Spinal cord (tissue), 10 donors: ENCODE measurements around the gene PCDHGA1. TPM values are rescaled to one million over a fixed set of nuclear protein-coding genes. Genes with fewer than 3 reads are reported as not detected.

Source experiments
- DNase-seq, 6 donors: peaks; one replicate each; pipeline versions ENCODE4 v3.0.0 to v3.0.0-alpha.2; 2013 to 2015; ENCODE audit warnings: low spot score in 6 of 6, low read depth in 4 of 6
- H3K27ac ChIP-seq: one replicate; pipeline ENCODE4 v1.5.1; 2013; ENCODE audit warnings: low read depth, low read length, control low read depth
- H3K27me3 ChIP-seq: one replicate; pipeline ENCODE4 v1.6.1; 2013; ENCODE audit warnings: low read length; ENCODE audit not compliant: control insufficient read depth, insufficient read depth
- H3K36me3 ChIP-seq: one replicate; pipeline ENCODE4 v1.6.1; 2013; ENCODE audit warnings: low read length; ENCODE audit not compliant: control insufficient read depth, insufficient read depth
- H3K4me1 ChIP-seq: one replicate; pipeline ENCODE4 v1.6.1; 2013; ENCODE audit warnings: low read length; ENCODE audit not compliant: control insufficient read depth, insufficient read depth
- H3K4me3 ChIP-seq: one replicate; pipeline ENCODE4 v1.5.1; 2013; ENCODE audit warnings: low read depth, low read length, control low read depth
- H3K9me3 ChIP-seq: one replicate; pipeline ENCODE4 v1.6.1; 2013; ENCODE audit warnings: low read length; ENCODE audit not compliant: control insufficient read depth, insufficient read depth
- WGBS: methylation state at CpG from one replicate; pipeline ENCODE4 v1.1.5; 2013; ENCODE audit warnings: missing lambda C conversion rate; ENCODE audit not compliant: insufficient coverage; 5-methylcytosine and 5-hydroxymethylcytosine counted together
- polyA plus RNA-seq, 2 donors: library from polyadenylated mRNA; unstranded; fragments of 120-200 nt; gene quantifications; one replicate each; pipeline ENCODE4 v1.2.1, GENCODE V29; 2013; ENCODE audit not compliant: insufficient read length in 2 of 2
- total RNA-seq, 2 donors: library from RNA; depleted of rRNA in 1 of 2; stranded (reverse); fragments of 120-200 nt in 1 of 2; fragments of >200 nt in 1 of 2; gene quantifications; one replicate each; pipeline versions ENCODE4 v1.2.3 to v1.2.4, GENCODE V29; 2013 to 2014
- donor health status: healthy.

The PCDHGA1 gene
- total and polyA plus RNA-seq, 4 donors: 1.4 to 3.8 (median 2.7) TPM

DNA sequence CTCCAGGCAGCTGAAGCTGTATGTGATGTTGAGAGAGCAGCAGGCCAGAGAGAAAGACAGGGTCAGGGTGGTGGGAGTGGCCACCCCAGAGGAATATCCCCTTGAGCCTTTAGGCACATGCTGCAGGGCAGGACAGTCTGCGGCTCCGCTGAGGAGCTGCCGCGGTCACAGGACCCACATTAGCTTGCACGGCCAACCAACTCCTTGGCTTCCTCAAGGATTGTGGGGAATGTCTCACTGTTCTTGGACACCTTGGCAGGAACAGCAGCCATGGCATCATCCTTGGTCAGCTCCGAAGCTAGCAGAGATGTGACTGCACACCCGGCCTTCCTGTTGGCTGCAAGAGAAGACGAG is 186.3 kb downstream of the PCDHGA1 start:
- peak in 1 of 6 donors; percentile 2 for DNase-seq
- peak overlapping the region; percentile 97 for H3K27ac ChIP-seq
- 91% methylated on average over 6 of the region's 8 CpGs for WGBS

GRCh38 chr5:141517312-141517711 is 187.0 kb downstream of the PCDHGA1 start:
- H3K27ac ChIP-seq: no peak overlapping the region
- no peak overlapping the region for H3K4me3 ChIP-seq
- H3K9me3 ChIP-seq: no peaks in the 10 kb centered on the region
- WGBS: 93% methylated on average over 2 of the region's 8 CpGs
- no peak for DNase-seq
- H3K36me3 ChIP-seq: peaks cover 19% of the 10 kb centered on the region
- H3K4me1 ChIP-seq: peaks cover 55% of the 10 kb centered on the region
- H3K27me3 ChIP-seq: no peaks in the 10 kb centered on the region

More for the DNA sequence above, 186.3 kb downstream of the PCDHGA1 start:
- no peaks in the 10 kb centered on the region for H3K27me3 ChIP-seq
- H3K4me1 ChIP-seq: peaks cover 61% of the 10 kb centered on the region
- no peaks in the 10 kb centered on the region for H3K9me3 ChIP-seq
- no peak overlapping the region for H3K4me3 ChIP-seq
- peaks cover 25% of the 10 kb centered on the region for H3K36me3 ChIP-seq

- no peak overlapping the region for H3K27ac ChIP-seq
- H3K9me3 ChIP-seq: no peaks in the 10 kb centered on the region
- no peaks in the 10 kb centered on the region for H3K27me3 ChIP-seq
- 82% methylated on average over 6 of the region's 11 CpGs for WGBS
- peak in 1 of 6 donors; percentile 7 for DNase-seq
- peaks cover 15% of the 10 kb centered on the region for H3K36me3 ChIP-seq
- H3K4me1 ChIP-seq: peaks cover 48% of the 10 kb centered on the region
- no peak overlapping the region for H3K4me3 ChIP-seq
Observed at GRCh38 chr5:141517880-141518617, 187.7 kb downstream of the PCDHGA1 start.

GRCh38 chr5:141518618-141519015 is 188.3 kb downstream of the PCDHGA1 start:
- no peak for DNase-seq
- H3K9me3 ChIP-seq: no peaks in the 10 kb centered on the region
- no peak overlapping the region for H3K27ac ChIP-seq
- no peak overlapping the region for H3K4me3 ChIP-seq
- peaks cover 42% of the 10 kb centered on the region for H3K4me1 ChIP-seq
- no CpG with 5 or more reads among the region's 1 CpG for whole genome bisulfite sequencing
- no peaks in the 10 kb centered on the region for H3K27me3 ChIP-seq
- peaks cover 15% of the 10 kb centered on the region for H3K36me3 ChIP-seq

DNA sequence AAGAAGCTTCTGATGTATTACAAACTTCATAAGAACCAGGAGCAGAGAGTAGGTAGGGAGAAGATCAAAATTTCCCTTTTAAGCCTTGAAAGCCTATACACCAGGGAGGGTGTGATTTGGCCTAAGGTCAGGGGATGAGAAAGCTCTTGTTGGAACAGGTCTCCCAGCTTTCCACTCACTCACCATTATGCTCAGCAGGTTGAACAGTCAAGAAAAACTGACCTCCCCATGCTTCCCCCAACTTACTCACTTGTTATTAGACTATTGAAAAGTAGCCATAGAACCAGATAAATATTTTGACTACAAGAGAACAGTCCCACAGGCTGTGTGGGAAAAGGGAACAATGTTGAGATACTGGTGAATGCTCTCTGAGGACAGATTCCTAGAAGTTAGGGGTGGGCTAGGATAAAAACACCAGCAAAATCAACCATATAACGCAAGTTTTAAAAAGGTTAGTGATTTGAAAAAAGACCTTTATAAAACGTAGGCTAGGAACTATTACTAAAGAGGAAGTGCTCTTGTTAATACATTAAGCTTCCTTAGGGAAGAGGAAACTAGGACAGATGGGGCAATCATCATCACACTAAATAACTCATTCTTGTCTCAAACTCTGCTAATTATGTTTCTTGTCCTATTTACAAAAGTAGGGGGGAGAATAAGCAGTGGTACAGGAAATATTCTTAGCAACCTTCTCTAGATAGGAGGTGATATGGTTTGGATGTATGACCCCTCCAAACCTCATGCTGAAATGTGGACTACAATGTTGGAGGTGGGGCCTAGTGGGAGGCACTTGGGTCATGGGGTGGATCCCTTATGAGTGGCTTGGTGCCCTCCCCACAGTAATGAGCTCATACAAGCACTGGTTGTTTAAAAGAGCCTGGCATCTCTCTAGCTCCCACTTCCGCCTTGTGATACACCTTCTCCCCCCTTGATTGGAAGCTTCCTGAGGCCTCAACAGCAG is 189.6 kb downstream of the PCDHGA1 start:
- peak overlapping the region; percentile 75 for H3K27ac ChIP-seq
- peaks cover 15% of the 10 kb centered on the region for H3K36me3 ChIP-seq
- WGBS: 88% methylated on average over 1 of the region's 3 CpGs
- DNase-seq: peak in 1 of 6 donors; percentile 32
- no peaks in the 10 kb centered on the region for H3K9me3 ChIP-seq
- H3K4me3 ChIP-seq: no peak overlapping the region
- no peaks in the 10 kb centered on the region for H3K27me3 ChIP-seq
- peaks cover 40% of the 10 kb centered on the region for H3K4me1 ChIP-seq

- peak in 2 of 6 donors; percentile 83 to 86 for DNase-seq
- H3K9me3 ChIP-seq: no peaks in the 10 kb centered on the region
- no peak overlapping the region for H3K4me3 ChIP-seq
- H3K36me3 ChIP-seq: peaks cover 11% of the 10 kb centered on the region
- no peaks in the 10 kb centered on the region for H3K27me3 ChIP-seq
- peak overlapping the region; percentile 75 for H3K27ac ChIP-seq
- H3K4me1 ChIP-seq: peaks cover 31% of the 10 kb centered on the region
- 0% methylated on average over 1 of the region's 2 CpGs for WGBS
Observed at GRCh38 chr5:141521244-141521781, 191.0 kb downstream of the PCDHGA1 start.

DNA sequence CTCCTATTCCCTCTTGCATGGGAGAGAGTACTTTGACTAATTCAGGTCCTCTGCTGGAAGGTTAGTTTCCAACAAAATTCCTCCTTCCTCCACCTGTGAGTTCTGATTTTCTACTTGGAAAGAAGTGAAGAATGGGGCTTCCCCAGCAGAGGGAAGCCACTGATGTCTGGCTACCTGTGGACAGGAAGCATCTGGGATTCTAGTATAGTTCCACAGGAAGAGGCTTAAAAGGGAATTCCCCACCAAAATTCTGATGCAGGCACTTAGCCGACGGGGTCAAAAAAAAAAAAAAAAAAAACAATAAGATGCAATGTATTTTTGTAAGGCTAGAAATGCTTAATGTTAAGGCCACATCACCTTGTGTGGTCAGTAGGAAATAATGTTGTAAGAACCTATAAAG is 192.0 kb downstream of the PCDHGA1 start:
- WGBS: no CpG with 5 or more reads among the region's 2 CpGs
- Histone ChIP-seq H3K36me3 (peaks cover 15% of the 10 kb centered on the region), H3K27me3 (no peaks in the 10 kb centered on the region), H3K9me3 (no peaks in the 10 kb centered on the region), H3K4me1 (peaks cover 25% of the 10 kb centered on the region), H3K27ac (peak overlapping the region; percentile 75), H3K4me3 (no peak overlapping the region)
- no peak for DNase-seq

- Histone ChIP-seq H3K4me1 (peaks cover 29% of the 10 kb centered on the region), H3K27ac (peak overlapping the region; percentile 95), H3K27me3 (no peaks in the 10 kb centered on the region), H3K36me3 (peaks cover 13% of the 10 kb centered on the region), H3K9me3 (no peaks in the 10 kb centered on the region), H3K4me3 (peak overlapping the region; percentile 19)
- 42% methylated on average over 4 of the region's 8 CpGs for WGBS
- no peak for DNase-seq
Observed at GRCh38 chr5:141523991-141524390, 193.7 kb downstream of the PCDHGA1 start.
